KMS-11 (cell line): ENCODE measurements around the gene DDX20.
A peak's percentile ranks its signal among the peaks of the same experiment; 100 is the strongest.

ENCODE experiments used
- H2AFZ ChIP-seq: fragments of 200-600 bp; sonication (generic); 2 replicates; pipeline ENCODE4 v1.6.1; 2016; ENCODE audit warnings: antibody characterized with exemption, mixed run types, low read depth
- H3K27ac ChIP-seq: fragments of 200-600 bp; sonication (generic); 2 replicates; pipeline ENCODE4 v1.6.1; 2016; ENCODE audit warnings: mild to moderate bottlenecking, mixed run types
- H3K27me3 ChIP-seq: fragments of 200-600 bp; sonication (generic); 2 replicates; pipeline ENCODE4 v1.6.1; 2017; ENCODE audit warnings: mild to moderate bottlenecking, low read depth, mixed run types, moderate library complexity; ENCODE audit not compliant: insufficient read depth
- H3K36me3 ChIP-seq: fragments of 200-600 bp; sonication (generic); 2 replicates; pipeline ENCODE4 v1.6.1; 2017; ENCODE audit warnings: mild to moderate bottlenecking, mixed run types; ENCODE audit not compliant: insufficient read depth
- H3K4me1 ChIP-seq: fragments of 200-600 bp; sonication (generic); 2 replicates; pipeline ENCODE4 v1.6.1; 2016; ENCODE audit warnings: mild to moderate bottlenecking, low read depth, mixed run types; ENCODE audit not compliant: poor library complexity, severe bottlenecking
- H3K4me2 ChIP-seq: fragments of 200-600 bp; sonication (generic); 2 replicates; pipeline ENCODE4 v1.7.0; 2016; ENCODE audit warnings: mild to moderate bottlenecking, mixed run types
- H3K4me3 ChIP-seq: fragments of 200-600 bp; sonication (generic); IDR thresholded peaks from 2 replicates; pipeline ENCODE4 v1.6.1; 2017; ENCODE audit warnings: low read depth, low read length, mixed read lengths; ENCODE audit not compliant: insufficient read depth
- H3K79me2 ChIP-seq: fragments of 200-600 bp; sonication (generic); 2 replicates; pipeline ENCODE4 v1.6.1; 2016; ENCODE audit warnings: low read depth, mixed run types; ENCODE audit not compliant: insufficient read depth
- H3K9ac ChIP-seq: fragments of 200-600 bp; sonication (generic); 2 replicates; pipeline ENCODE4 v1.6.1; 2016; ENCODE audit warnings: mild to moderate bottlenecking, mixed run types
- H4K20me1 ChIP-seq: fragments of 200-600 bp; sonication (generic); 2 replicates; pipeline ENCODE4 v1.6.1; 2016; ENCODE audit warnings: mild to moderate bottlenecking, mixed run types; ENCODE audit not compliant: insufficient read depth
- CTCF ChIP-seq: fragments of 200-600 bp; sonication (generic); conservative IDR thresholded peaks from 2 replicates; pipeline ENCODE4 v1.6.1; 2017; ENCODE audit warnings: low read depth, mild to moderate bottlenecking, antibody characterized with exemption, low read length, moderate library complexity, mixed read lengths

DDX20 gene

GRCh38 chr1:111747282-111747734 is 8.4 kb upstream of the DDX20 start:
- Histone ChIP-seq H3K4me3 (no peak overlapping the region), H2AFZ (no peak overlapping the region), H3K79me2 (no peaks in the 10 kb centered on the region)

GRCh38 chr1:111747947-111748346 is 7.8 kb upstream of the DDX20 start:
- H3K27ac ChIP-seq: no peak overlapping the region
- H4K20me1 ChIP-seq: no peaks in the 10 kb centered on the region
- peaks cover 5% of the 10 kb centered on the region for H3K4me1 ChIP-seq
- H3K79me2 ChIP-seq: no peaks in the 10 kb centered on the region
- H3K4me2 ChIP-seq: no peak overlapping the region
- no peak overlapping the region for H3K4me3 ChIP-seq
- no peaks in the 10 kb centered on the region for H3K27me3 ChIP-seq
- H3K36me3 ChIP-seq: no peaks in the 10 kb centered on the region
- H2AFZ ChIP-seq: no peak overlapping the region
- no peak for TF ChIP-seq CTCF
- H3K9ac ChIP-seq: no peak overlapping the region

More at GRCh38 chr1:111747282-111747734, 8.4 kb upstream of the DDX20 start:
- no peak overlapping the region for H3K9ac ChIP-seq
- no peak overlapping the region for H3K27ac ChIP-seq
- H4K20me1 ChIP-seq: no peaks in the 10 kb centered on the region
- H3K36me3 ChIP-seq: no peaks in the 10 kb centered on the region
- no peaks in the 10 kb centered on the region for H3K27me3 ChIP-seq
- peaks cover 5% of the 10 kb centered on the region for H3K4me1 ChIP-seq
- H3K4me2 ChIP-seq: no peak overlapping the region
- peak; percentile 77 for TF ChIP-seq CTCF

- peaks cover 10% of the 10 kb centered on the region for H3K4me1 ChIP-seq
- H3K79me2 ChIP-seq: no peaks in the 10 kb centered on the region
- no peak overlapping the region for H3K9ac ChIP-seq
- no peak overlapping the region for H3K4me2 ChIP-seq
- no peak overlapping the region for H2AFZ ChIP-seq
- no peak overlapping the region for H3K27ac ChIP-seq
- no peak for TF ChIP-seq CTCF
- no peaks in the 10 kb centered on the region for H3K27me3 ChIP-seq
- H3K4me3 ChIP-seq: no peak overlapping the region
- H4K20me1 ChIP-seq: no peaks in the 10 kb centered on the region
- H3K36me3 ChIP-seq: no peaks in the 10 kb centered on the region
Observed at GRCh38 chr1:111749628-111750027, 6.1 kb upstream of the DDX20 start.

- TF ChIP-seq CTCF: no peak
- Histone ChIP-seq H3K36me3 (no peaks in the 10 kb centered on the region), H3K4me3 (no peak overlapping the region), H4K20me1 (no peaks in the 10 kb centered on the region), H3K4me1 (peaks cover 11% of the 10 kb centered on the region), H3K27me3 (no peaks in the 10 kb centered on the region), H3K79me2 (no peaks in the 10 kb centered on the region), H3K9ac (no peak overlapping the region), H2AFZ (no peak overlapping the region), H3K27ac (no peak overlapping the region), H3K4me2 (no peak overlapping the region)
Observed at GRCh38 chr1:111750856-111751255, 4.8 kb upstream of the DDX20 start.
